HG03196 (cell line): ENCODE data around the gene NNT.
"Not testable (repeated sequence)": the region's sequence is repeated elsewhere in the genome, so short reads cannot be mapped to it uniquely, and the experiment has no call there.

Source experiments
- ATAC-seq: cut with Tn5 transposase; IDR thresholded peaks from one replicate; pipeline ENCODE4 v1.9.1; 2021; ENCODE audit not compliant: unreplicated experiment

Gene NNT

DNA sequence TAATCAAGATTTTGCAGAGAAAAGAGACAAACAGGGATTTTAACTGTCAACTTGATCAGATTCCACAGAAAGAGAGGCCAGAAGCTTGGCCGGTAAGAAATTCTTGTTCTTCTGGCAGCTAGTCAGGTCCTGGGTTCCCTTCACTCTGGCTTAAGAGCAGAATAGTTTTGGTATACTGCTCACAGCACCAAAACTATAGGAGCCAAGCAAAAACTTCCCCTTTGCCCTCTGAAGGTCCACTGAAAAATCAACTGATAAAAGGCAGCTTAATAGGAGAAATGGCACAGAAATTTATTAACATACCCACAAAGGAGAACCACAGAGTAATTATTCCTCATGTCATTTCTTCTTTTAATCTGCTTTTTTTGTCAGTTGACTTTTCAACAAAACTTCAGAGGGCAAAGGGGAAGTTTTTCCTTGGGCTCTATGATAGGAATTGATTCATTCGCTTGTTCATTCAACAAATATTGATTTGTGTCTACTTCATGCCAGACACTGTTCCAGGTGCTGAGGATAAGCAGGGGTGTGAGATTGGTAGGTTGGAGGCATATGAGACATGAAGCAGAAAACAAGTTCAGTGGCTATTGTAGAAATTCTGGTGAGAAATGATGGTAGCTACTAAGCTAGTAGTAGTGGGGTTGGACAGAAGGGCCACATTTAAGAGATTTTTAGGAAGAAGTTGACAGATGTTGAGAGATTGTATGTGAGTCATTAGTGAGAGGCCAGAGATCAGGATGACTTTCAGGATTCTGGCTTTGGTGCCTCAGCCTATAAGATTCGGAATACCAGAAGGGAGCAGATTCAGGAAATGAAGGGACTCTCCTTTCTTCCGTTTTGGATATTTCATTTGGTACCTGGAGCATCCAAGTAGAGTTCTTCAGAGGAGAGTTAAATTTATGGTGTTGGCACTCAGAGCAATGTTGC, 20.6 kb upstream of the NNT start:
- no peak for ATAC-seq

DNA sequence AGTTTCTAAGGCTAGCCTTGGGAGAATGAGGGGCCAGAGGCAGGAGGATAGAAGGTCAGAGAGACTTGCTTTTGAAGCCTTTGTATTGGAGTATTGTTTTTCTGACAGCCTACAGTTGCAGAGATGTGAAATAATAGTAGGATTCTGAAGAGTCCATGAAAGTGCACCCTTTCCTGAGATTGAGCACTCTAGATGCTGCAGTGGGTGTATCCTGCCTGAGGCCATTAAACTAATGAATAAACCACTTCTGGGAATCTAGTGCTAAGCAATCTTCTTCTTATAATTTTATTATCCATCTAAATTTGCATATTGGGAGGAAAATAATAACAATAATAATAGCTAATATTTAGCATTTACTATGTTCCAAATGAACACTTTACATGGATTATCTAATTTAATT, 19.3 kb upstream of the NNT start:
- no peak for ATAC-seq

DNA sequence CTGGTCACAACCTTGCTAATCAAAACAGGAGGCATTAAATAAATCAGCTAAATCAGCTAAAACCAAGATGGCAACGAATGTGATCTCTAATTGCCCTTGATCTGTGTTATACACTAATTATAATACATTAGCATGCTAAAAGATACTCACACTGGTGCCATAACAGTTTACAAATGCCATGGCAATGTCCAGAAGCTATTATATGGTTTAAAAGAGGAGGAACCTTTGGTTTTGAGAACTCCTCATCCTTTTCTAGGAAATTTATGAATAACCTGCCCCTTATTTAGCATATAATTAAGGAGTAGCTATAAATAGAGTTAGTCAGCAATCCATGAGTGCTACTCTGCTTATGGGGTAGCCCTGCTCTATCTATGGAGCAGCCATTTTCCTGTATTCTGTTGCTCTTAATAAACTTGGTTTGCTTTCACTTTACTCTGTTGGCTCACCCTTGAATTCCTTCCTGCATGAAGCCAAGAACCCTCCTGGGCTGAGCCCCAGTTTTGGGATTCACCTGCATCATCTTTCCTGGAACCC, 18.7 kb upstream of the NNT start:
- ATAC-seq = no peak

DNA sequence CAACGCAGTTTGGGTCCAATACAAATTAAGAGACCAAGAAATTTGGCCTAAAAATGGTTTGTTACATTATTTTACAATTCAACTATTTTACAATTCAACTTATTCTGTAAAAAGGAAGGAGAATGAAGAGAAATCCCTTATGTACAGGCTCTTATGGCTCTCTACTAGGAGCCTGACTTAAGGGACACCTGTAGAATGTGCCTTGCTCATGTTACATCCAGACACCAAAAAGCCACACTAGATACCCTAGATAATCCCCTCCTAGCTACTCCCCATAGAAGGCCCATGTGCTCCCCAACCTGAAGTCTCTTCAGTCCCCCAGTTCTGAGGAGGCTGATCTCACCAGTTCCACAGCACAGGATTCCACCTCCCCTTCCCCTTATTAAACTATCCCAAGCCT, 14.1 kb upstream of the NNT start:
- ATAC-seq = no peak

DNA sequence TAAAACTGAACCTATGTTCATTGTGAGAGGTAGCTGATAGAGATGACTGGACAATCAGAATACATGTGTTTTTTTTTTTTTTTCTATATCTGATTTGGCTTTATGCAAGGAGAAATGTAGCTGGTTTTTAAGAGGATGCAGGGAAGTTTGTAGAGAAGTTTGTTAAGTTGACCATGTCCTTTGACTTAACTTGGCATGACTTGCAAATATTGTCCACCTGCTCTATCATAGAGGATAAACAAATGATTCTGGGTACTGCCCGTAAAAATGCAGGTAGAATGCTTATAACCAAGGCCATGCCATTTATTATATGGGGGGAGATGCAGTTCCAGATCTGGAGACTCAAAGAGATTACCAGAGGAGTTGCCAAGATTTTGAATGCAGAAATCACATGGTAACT, 13.7 kb upstream of the NNT start:
- no peak for ATAC-seq

DNA sequence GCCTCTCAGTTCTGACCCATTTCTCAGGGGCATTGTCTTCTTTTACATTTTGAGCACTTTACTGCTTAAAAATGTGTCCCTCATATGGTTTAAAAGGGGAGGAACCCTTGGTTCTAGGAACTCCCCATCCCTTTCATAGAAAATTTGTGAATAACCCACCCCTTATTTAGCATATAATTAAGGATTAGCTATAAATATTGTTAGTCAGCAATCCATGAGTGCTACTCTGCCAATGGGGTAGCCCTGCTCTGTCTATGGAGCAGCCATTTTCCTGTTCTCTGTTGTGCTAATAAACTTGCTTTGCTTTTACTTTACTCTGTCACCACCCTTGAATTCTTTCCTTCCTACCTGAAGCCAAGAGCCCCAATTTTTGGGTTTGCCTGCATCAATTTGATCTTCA, 12.3 kb upstream of the NNT start:
- ATAC-seq = no peak

DNA sequence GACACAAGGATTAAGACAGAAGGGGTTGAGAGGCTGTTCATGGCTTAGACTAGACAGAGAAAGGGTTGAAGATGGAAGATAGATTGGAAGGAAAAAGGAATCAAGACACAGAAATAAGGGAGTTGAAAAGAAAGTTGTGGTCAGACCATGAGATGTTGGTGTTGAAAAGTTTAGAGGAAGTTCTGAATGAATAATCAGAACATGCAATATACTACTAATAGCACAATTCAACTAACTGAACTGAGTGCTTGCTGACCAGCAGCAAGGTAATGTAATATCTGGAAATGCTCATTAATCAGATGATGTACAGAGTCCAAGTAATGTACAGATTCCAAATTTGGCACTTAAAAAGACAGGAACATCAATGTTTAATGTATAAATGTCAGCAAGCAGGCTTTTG, 10.6 kb upstream of the NNT start:
- ATAC-seq = no peak

DNA sequence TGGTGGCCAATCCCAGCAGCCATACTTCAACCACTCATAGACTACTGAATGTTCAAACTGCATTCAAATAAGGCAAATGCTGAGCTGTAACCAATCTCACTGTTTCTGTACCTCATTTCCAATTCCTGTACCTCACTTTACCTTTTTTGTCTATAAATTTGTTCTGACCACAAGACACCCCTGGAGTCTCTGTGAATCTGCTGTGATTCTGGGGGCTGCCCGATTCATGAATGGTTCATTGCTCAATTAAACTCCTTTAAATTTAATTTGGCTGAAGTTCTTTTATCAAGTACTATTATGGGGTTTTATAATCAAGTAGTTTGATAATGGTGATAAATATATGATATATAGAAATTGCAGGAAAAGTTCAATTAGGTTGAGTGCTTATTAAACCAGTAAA, 4.1 kb upstream of the NNT start:
- ATAC-seq = not testable (repeated sequence)

DNA sequence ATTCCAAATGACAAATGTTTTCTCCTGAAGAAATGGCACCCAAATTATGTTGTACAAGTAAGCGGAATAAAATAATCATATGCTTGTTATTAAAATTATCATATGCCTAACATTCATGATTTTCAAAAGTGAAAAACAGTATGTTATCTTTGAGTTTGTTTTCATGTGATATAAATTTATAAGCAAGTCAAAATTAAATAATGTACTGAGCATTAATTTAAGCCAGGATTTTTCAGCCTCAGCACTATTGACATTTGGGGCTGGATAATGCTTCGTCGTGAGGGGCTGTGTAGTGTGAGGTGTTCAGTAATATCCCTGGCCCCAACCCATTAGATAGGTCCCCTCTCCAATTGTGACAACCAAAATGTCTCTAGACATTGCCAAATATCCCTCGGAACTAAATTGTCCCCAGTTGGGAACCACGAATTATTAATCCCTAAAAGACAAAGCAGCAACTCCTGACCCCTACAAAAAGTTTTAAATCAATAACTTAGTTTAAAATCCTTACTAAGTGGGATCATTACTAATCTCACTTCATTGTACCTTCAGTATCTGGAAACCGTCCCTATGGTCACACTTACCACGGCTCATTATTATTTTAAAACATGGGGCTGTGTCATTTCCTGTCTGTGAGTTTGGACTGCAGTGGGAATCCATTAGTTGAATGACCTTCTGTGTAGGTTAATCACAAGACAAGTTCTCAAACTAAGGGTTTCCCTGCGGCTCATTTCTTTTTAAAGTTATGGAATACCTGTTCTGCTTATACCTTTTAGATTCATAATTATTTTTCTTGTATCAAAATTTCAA, 1.3 kb upstream of the NNT start:
- peak; percentile 30 for ATAC-seq

DNA sequence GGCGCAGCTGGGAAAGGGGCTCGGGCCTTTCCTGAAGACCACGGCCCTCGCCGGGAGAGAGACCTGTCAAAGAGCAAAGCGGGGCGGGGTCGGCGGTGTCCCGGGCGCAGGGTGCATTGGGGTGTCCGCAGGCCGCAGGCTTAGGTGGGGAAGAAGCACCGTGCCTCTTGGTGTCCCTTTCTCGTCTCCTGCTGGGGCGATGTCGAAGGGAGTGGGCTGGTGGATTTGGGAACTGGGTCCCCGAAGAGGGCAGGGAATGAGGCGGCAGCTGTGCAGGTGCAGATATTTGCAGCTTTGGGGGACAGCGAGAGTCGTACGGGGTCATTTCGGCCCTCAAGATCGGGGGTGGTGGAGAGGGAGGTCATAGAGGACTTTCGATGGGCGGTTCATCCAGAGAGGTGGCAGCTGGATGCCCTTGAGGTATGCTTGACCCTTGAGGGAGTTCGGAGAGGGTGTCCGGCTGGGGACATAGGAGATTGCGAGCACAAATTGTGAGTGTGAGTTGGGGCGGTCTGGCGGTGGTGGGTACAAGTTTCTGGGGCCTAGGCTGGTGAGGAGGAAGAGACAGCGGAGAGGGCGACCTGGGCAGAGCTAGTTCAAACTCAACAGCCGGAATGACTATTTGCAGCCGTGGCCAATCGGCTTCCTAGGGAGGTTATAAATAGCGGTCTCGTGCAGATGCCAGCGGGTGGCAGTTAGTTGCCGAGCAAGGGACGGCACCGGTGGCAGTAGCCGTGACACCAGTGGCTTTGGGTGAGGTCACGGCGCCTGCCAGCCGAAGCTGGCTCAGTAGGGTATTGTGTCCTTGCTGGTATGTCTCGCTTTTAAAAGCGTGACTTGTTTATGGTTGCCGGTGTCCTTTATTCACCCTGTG, 601 bp downstream of the NNT start:
- ATAC-seq = peak; percentile 67

DNA sequence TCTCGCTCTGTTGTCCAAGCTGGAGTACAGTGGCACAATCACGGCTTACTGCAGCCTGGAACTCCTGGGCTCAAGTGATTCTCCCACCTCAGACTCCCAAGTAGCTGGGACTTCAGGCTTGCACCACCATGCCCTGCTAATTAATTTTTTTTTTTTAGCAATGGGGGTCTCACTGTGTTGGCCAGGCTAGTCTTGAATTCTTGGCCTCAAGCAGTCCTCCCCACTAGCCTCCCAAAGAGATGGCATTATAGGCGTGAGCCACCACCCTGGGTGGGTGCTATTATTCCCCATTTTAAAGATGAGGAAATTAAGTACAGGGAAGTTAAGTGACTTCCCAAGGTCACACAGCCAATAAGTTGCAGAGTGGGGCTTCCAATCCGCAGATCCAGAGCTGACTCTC, 1.7 kb downstream of the NNT start:
- no peak for ATAC-seq

DNA sequence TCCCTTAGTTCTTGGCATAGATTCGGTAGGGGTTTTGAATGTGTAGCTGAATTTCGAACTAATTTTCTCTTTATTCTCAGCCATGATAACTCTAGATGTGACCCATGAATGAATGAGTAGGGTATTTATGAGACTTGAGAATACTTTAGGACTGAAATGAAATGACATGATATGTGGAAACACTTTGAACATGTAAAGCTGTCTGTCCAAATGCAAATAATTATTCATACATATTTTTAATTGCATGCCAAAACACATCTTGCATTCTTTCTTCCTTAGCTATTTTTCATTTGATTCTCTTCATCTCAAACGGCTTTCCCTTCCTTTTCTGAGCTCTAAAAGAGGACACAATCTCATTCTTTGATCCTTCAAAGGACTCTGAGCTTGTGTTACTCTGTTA, 3.4 kb downstream of the NNT start:
- no peak for ATAC-seq

DNA sequence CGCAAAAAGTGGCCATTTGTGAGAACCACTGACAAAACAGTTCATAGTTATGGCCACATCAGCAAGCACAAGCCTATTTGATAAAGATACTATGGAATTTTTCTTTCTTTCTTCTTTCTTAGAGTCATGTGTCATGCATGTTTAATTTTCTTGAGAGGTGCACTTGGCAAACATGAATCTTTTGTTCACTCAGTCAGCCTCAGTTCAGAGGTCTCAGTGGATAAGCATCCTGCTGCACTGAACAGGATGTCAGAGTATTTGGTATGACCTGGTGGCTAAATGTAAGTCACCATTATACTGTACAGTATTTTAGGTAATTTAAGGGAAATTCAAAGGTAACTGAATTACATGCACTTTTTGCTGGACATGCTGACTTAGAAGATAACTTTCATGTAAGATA, 5.4 kb downstream of the NNT start:
- no peak for ATAC-seq

DNA sequence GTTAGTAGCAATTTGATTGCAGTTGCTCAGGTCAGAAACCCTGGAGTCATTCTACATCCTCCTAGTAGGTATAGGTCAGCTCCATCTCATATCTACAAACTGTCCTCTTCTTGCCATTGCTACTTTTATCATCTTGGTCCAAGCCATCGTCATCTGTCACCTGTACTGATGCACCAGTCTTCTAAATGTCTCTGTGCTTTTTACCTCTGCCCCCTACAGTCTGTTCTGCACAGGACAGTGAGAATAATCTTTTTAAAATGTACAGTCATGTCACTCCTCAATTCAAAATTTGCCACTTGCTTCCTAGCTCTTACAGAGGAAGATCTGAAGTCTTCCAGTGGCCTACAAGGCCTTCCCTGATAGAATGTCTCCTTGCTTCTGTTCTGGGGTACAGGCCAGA, 6.8 kb downstream of the NNT start:
- peak; percentile 69 for ATAC-seq

DNA sequence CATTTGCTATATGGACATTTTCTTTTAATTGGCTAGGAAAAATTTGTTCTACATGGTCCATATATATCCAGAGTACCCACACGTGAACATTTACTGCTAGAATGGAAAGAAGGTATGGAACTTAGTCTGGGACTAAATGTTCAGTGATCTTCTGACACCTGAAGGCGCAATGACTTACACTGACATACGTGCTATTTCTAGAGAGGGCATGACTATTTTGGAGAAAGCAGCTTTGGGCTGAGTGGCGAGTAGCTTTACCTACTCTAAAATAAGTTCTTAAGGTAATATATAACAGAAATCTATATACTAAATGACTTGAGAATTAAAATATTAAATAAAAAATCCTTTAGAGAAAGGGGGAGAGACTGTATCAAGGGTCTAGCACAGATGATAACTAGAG, 10.4 kb downstream of the NNT start:
- no peak for ATAC-seq

DNA sequence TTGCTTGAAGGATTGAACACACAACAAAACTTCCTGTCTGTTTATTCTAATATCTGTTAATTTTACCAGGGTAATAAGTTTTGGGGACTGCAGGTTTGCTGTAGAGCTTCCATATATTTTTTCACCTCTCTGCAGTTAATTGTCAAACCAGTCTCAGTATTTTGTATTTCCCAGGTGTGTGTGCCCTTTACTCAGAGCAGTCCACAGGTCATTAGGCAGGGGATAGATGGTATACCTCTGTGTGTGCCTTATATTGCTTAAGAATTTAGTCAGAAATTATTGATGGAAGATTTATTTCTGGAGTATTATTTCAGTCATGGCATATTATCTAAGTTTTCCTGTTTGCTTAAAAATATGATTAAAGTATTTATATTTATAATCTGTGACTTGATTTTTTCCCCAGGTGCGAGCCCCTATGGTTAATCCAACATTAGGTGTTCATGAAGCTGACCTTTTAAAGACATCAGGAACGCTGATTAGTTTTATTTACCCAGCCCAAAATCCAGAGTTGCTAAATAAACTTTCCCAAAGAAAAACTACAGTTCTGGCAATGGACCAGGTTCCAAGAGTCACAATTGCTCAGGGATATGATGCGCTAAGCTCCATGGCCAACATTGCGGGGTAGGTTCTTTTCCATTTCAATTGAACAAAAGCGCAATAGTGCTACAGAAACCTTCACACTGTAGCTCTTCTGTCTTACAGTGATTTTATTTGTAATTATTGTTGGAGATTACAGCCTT, 12.6 kb downstream of the NNT start:
- ATAC-seq = no peak

DNA sequence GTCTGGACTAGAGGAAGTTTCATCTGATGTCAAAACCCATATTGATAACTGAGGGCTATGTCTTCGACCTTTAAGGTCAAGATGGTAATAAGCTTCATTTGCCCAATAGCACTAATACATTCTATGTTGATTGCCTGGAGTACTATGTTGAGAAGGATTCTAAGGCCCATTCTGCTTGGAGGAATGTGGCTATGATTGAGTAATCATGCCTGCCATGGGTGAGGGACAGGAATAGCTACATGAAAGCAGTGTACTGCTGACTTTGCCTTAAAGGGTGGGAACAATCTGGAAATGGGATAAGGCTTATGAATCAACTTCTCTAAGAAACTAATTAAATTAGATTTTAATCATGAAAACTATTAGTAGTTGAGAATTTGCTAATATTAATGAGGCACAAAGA, 13.6 kb downstream of the NNT start:
- ATAC-seq = no peak

DNA sequence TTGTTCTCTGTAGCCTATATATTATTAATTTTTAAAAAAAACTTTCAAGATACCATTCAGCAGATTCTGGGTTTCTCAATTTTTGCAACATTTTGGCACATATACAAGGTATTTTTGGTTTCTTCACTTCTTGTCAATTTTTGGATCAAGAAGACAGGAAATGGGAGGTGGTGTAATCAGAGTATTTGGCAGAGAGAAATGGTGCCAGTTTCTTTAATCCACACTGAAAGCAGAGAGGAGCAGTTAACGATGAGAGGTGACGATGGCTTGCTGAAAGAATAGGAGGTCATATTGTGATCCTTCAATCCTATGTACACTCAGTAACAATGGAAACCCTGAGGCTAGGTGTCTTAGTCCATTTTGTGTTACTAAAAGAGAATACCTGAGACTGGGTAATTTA, 16.4 kb downstream of the NNT start:
- no peak for ATAC-seq

DNA sequence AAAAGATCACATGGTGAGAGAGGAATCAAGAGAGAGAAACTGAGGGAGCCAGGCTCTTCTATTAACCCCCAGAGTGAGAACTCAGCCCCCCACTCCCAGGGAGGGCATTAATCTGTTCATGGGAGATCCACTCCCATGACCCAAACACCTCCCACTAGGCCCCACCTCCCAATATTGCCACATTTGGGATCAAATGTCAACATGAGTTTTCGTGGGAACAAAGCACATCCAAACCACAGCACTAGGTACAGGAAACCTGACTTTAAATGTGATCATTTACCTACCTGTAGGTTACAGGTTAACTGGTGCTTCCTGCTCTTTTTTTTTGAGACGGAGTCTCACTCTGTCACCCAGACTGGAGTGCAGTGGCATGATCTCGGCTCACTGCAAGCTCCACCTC, 16.9 kb downstream of the NNT start:
- no peak for ATAC-seq

DNA sequence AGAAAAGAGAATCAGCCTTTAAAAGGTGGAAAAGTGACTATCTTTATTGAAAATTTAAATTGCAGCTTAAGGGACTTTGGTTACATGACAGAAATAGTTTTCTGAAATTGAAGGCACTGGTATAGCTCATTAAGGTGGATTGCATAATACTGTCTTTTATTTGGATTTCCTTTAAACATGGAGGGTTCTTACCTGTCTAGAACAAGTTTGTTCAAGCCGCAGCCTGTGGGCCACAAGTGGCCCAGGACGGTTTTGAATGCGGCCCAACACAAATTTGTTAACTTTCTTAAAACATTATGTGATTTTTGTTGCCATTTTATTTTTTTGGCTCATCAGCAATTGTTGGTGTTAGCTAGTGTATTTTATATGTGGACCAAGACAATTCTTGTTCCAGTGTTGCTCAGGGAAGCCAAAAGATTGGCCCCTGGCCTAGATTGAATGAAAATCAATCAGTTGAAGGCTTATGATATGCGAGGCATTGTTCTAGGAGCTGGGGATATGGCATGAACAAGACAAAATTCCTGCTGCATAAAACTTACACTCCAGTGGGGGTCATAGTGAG, 18.0 kb downstream of the NNT start:
- no peak for ATAC-seq
